Measurements from ENCODE around the gene ALG14. TPM values are rescaled to one million over a fixed set of nuclear protein-coding genes. Genes with fewer than 3 reads are reported as not detected.

The ALG14 gene
- total RNA-seq, 1 experiment from 2014 or later = 5.7 TPM

DNA sequence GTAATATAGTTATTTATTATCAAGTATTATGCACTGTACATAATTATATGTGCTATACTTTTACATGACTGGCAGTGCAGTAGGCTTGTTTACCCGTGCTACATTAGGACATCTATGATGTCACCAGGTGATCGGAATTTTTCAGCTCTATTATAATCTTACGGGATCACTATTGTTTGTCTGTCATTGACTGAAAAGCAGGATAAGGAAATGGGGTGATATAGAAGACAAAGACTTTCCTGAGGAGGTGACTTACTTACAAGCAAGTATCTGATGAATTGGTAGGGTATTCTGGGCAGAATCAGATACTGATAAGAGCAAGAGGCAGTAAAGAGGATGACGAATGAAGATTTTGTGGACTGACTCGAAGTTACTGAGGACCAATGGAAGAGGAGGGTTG, 80.6 kb downstream of the ALG14 start:
- no TSS peak for BruUV-seq (replicated peaks)
- no peaks in the 10 kb centered on the region for H3K4me1 ChIP-seq (ENCODE audit: control insufficient read depth in 1 of 2, insufficient read depth in 2 of 2, low read length in 2 of 2)
- ChIA-PET POLR2A (no interaction called here), CTCF (no interaction called here), RAD21 (ENCODE audit: low non-redundant PET in 1 of 2, low total read pairs in 2 of 2, uncharacterized antibody in 2 of 2, unreplicated experiment in 2 of 2) (no interaction called here)
- H3K27ac ChIP-seq (ENCODE audit: low read depth, low read length) = no peak overlapping the region
- H3K4me3 ChIP-seq (replicated peaks in 1 of 2; ENCODE audit: low read depth in 1 of 2, low read length in 2 of 2) = no peak overlapping the region
- H3K9me2 ChIP-seq (ENCODE audit: insufficient read depth) = no peaks in the 10 kb centered on the region
- no peak overlapping the region for H3K9ac ChIP-seq (ENCODE audit: low read length)
- DNase-seq (ENCODE audit: low read depth, low spot score) (no peak), ATAC-seq (no peak)
- H3K36me3 ChIP-seq (ENCODE audit: control insufficient read depth in 1 of 2, insufficient read depth in 2 of 2, low read length in 2 of 2) = no peaks in the 10 kb centered on the region
- H4K20me1 ChIP-seq (ENCODE audit: insufficient read depth) = no peaks in the 10 kb centered on the region
- H3K4me2 ChIP-seq (ENCODE audit: low read length) = no peak overlapping the region
- intact Hi-C loops (cut with micrococcal nuclease) = no loop called here
- no peak overlapping the region for H2AFZ ChIP-seq (ENCODE audit: low read depth, low read length, poor library complexity, severe bottlenecking)
- H3K79me2 ChIP-seq (ENCODE audit: insufficient read depth, low read length) = no peaks in the 10 kb centered on the region
- no peaks in the 10 kb centered on the region for H3K9me3 ChIP-seq (ENCODE audit: control insufficient read depth in 1 of 2, insufficient read depth in 1 of 2, low read depth in 1 of 2, low read length in 2 of 2)
- no peaks in the 10 kb centered on the region for H3K27me3 ChIP-seq (ENCODE audit: insufficient read depth, low read length)
- TF ChIP-seq EZH2phosphoT487 (IDR thresholded peaks at IDR 0.05; ENCODE audit: borderline replicate concordance) (no peak), POLR2A (IDR thresholded peaks at IDR 0.05; ENCODE audit: borderline replicate concordance, extremely low read depth, insufficient read depth, insufficient read length) (no peak), JUND (IDR thresholded peaks at IDR 0.05) (no peak), SRF (IDR thresholded peaks at IDR 0.05; ENCODE audit: low read depth) (no peak), CEBPB (IDR thresholded peaks at IDR 0.05; ENCODE audit: low read depth) (no peak), EZH2 (IDR thresholded peaks at IDR 0.05) (no peak), YY1 (IDR thresholded peaks at IDR 0.05; ENCODE audit: extremely low read depth, insufficient replicate concordance, low read depth, low read length) (no peak), EGR1 (IDR thresholded peaks at IDR 0.05; ENCODE audit: low read depth) (no peak), SIN3A (IDR thresholded peaks at IDR 0.05; ENCODE audit: low read depth) (no peak), FOSL1 (IDR thresholded peaks at IDR 0.05; ENCODE audit: low read depth) (no peak), TCF7L2 (IDR thresholded peaks at IDR 0.05; ENCODE audit: borderline replicate concordance, extremely low read depth, insufficient read depth, insufficient read length) (no peak), SP1 (IDR thresholded peaks at IDR 0.05; ENCODE audit: low read depth) (no peak), RAD21 (IDR thresholded peaks at IDR 0.05; ENCODE audit: low read depth) (no peak), ELF1 (IDR thresholded peaks at IDR 0.05; ENCODE audit: borderline replicate concordance, low read depth) (no peak), ZFX (IDR thresholded peaks at IDR 0.05) (no peak)
- TF ChIP-seq, protein P1, sequence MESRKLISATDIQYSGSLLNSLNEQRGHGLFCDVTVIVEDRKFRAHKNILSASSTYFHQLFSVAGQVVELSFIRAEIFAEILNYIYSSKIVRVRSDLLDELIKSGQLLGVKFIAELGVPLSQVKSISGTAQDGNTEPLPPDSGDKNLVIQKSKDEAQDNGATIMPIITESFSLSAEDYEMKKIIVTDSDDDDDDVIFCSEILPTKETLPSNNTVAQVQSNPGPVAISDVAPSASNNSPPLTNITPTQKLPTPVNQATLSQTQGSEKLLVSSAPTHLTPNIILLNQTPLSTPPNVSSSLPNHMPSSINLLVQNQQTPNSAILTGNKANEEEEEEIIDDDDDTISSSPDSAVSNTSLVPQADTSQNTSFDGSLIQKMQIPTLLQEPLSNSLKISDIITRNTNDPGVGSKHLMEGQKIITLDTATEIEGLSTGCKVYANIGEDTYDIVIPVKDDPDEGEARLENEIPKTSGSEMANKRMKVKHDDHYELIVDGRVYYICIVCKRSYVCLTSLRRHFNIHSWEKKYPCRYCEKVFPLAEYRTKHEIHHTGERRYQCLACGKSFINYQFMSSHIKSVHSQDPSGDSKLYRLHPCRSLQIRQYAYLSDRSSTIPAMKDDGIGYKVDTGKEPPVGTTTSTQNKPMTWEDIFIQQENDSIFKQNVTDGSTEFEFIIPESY (IDR thresholded peaks at IDR 0.05; ENCODE audit: extremely low read depth, insufficient replicate concordance, low read length) = no peak
- TF ChIP-seq, protein P2, sequence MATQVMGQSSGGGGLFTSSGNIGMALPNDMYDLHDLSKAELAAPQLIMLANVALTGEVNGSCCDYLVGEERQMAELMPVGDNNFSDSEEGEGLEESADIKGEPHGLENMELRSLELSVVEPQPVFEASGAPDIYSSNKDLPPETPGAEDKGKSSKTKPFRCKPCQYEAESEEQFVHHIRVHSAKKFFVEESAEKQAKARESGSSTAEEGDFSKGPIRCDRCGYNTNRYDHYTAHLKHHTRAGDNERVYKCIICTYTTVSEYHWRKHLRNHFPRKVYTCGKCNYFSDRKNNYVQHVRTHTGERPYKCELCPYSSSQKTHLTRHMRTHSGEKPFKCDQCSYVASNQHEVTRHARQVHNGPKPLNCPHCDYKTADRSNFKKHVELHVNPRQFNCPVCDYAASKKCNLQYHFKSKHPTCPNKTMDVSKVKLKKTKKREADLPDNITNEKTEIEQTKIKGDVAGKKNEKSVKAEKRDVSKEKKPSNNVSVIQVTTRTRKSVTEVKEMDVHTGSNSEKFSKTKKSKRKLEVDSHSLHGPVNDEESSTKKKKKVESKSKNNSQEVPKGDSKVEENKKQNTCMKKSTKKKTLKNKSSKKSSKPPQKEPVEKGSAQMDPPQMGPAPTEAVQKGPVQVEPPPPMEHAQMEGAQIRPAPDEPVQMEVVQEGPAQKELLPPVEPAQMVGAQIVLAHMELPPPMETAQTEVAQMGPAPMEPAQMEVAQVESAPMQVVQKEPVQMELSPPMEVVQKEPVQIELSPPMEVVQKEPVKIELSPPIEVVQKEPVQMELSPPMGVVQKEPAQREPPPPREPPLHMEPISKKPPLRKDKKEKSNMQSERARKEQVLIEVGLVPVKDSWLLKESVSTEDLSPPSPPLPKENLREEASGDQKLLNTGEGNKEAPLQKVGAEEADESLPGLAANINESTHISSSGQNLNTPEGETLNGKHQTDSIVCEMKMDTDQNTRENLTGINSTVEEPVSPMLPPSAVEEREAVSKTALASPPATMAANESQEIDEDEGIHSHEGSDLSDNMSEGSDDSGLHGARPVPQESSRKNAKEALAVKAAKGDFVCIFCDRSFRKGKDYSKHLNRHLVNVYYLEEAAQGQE (IDR thresholded peaks at IDR 0.05; ENCODE audit: low read depth) = no peak
- TF ChIP-seq, protein P3, sequence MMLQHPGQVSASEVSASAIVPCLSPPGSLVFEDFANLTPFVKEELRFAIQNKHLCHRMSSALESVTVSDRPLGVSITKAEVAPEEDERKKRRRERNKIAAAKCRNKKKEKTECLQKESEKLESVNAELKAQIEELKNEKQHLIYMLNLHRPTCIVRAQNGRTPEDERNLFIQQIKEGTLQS (IDR thresholded peaks at IDR 0.05) = no peak

Measured in HCT116 (cell line).